IMR-90 (cell line): ENCODE results near the gene CYB561D2. TPM values are rescaled to one million over a fixed set of nuclear protein-coding genes. Genes with fewer than 3 reads are reported as not detected.

Experiments used
- ATAC-seq: fragments of 200-7000 bp; cut with Tn5 transposase; 2 replicates; pipeline ENCODE4 v1.9.1; 2020; ENCODE audit warnings: low read depth, mild to moderate bottlenecking, moderate library complexity
- BruUV-seq: library from RNA; stranded (reverse); fragments of 400-500 nt; replicated peaks from 2 replicates; lab custom pipeline; 2021; lab: Mats Ljungman, UMichigan
- CTCF ChIA-PET: fragments of 300-600 bp; formaldehyde crosslinking; extraction: SDS; loops from one replicate; lab custom pipeline; 2021; ENCODE audit warnings: antibody characterized with exemption; lab: Yijun Ruan, JAX
- POLR2A ChIA-PET: fragments of 300-600 bp; sonication (Branson Sonifier 250); formaldehyde crosslinking; loops from one replicate; lab custom pipeline; 2022; ENCODE audit warnings: antibody characterized with exemption; ENCODE audit not compliant: unreplicated experiment; lab: Charles Lee
- DNase-seq: peaks from one replicate; pipeline ENCODE4 v3.0.0; 2013
- H2AFZ ChIP-seq: replicated peaks from 2 replicates; pipeline ENCODE3; 2013; ENCODE audit warnings: low read length, mild to moderate bottlenecking; ENCODE audit not compliant: poor library complexity
- H2AK5ac ChIP-seq: 2 replicates; pipeline ENCODE4 v1.6.1; 2013; ENCODE audit warnings: low read depth, low read length, inconsistent platforms
- H2AK9ac ChIP-seq: replicated peaks from 2 replicates; pipeline ENCODE3; 2013; ENCODE audit warnings: mild to moderate bottlenecking, low read depth, low read length, moderate library complexity; ENCODE audit not compliant: poor library complexity
- H2BK120ac ChIP-seq: 2 replicates; pipeline ENCODE4 v1.6.1; 2013; ENCODE audit warnings: low read depth, low read length, inconsistent platforms
- H2BK15ac ChIP-seq: 3 replicates; pipeline ENCODE4 v1.6.1; 2013; ENCODE audit warnings: low read depth, low read length, inconsistent platforms
- H2BK20ac ChIP-seq: 2 replicates; pipeline ENCODE4 v1.6.1; 2013; ENCODE audit warnings: low read depth, mild to moderate bottlenecking, inconsistent platforms, low read length, moderate library complexity
- H2BK5ac ChIP-seq: 2 replicates; pipeline ENCODE4 v1.6.1; 2013; ENCODE audit warnings: mild to moderate bottlenecking, low read depth, low read length, inconsistent platforms; ENCODE audit not compliant: poor library complexity, severe bottlenecking
- H3K14ac ChIP-seq: replicated peaks from 2 replicates; pipeline ENCODE4 v1.6.1; 2013; ENCODE audit warnings: low read depth, low read length, inconsistent platforms
- H3K18ac ChIP-seq: 2 replicates; pipeline ENCODE4 v1.6.1; 2013; ENCODE audit warnings: low read depth, low read length, control low read depth
- H3K23ac ChIP-seq: 2 replicates; pipeline ENCODE4 v1.6.1; 2013; ENCODE audit warnings: low read depth, low read length, inconsistent platforms
- H3K27ac ChIP-seq: 2 replicates; pipeline ENCODE4 v1.5.1; 2013; ENCODE audit warnings: mild to moderate bottlenecking, control low read depth, low read length; ENCODE audit not compliant: insufficient read depth
- H3K27me3 ChIP-seq: 2 replicates; pipeline ENCODE4 v1.6.1; 2013; ENCODE audit warnings: low read length; ENCODE audit not compliant: control insufficient read depth, insufficient read depth
- H3K36me3 ChIP-seq: 2 replicates; pipeline ENCODE4 v1.6.1; 2013; ENCODE audit warnings: low read length, mixed read lengths; ENCODE audit not compliant: control insufficient read depth, insufficient read depth
- H3K4ac ChIP-seq: 2 replicates; pipeline ENCODE4 v1.6.1; 2013; ENCODE audit warnings: low read depth, low read length, inconsistent platforms
- H3K4me1 ChIP-seq: 2 replicates; pipeline ENCODE4 v1.6.1; 2013; ENCODE audit warnings: low read length, mixed read lengths; ENCODE audit not compliant: control insufficient read depth, insufficient read depth
- H3K4me2 ChIP-seq: 2 replicates; pipeline ENCODE4 v1.6.1; 2013; ENCODE audit warnings: low read depth, mild to moderate bottlenecking, control low read depth, low read length, moderate library complexity
- H3K4me3 ChIP-seq: 2 replicates; pipeline ENCODE4 v1.5.1; 2013; ENCODE audit warnings: low read depth, mild to moderate bottlenecking, control low read depth, low read length, moderate library complexity; ENCODE audit not compliant: insufficient read depth
- H3K56ac ChIP-seq: 2 replicates; pipeline ENCODE4 v1.6.1; 2013; ENCODE audit warnings: low read length, inconsistent platforms; ENCODE audit not compliant: insufficient read depth; ENCODE audit errors: extremely low read depth
- H3K79me1 ChIP-seq, 2 experiments: 2 replicates each; pipeline ENCODE4 v1.6.1; 2013; ENCODE audit warnings: low read length in 2 of 2, inconsistent platforms in 1 of 2, low read depth in 1 of 2
- H3K9ac ChIP-seq: 2 replicates; pipeline ENCODE4 v1.6.1; 2013; ENCODE audit warnings: low read depth, low read length, control low read depth
- H3K9me1 ChIP-seq: 2 replicates; pipeline ENCODE4 v1.6.1; 2013; ENCODE audit warnings: low read length, inconsistent platforms; ENCODE audit not compliant: insufficient read depth
- H3K9me3 ChIP-seq: 2 replicates; pipeline ENCODE4 v1.6.1; 2013; ENCODE audit warnings: low read length; ENCODE audit not compliant: control insufficient read depth, insufficient read depth
- H4K20me1 ChIP-seq: 2 replicates; pipeline ENCODE4 v1.6.1; 2013; ENCODE audit warnings: low read length, inconsistent platforms; ENCODE audit not compliant: insufficient read depth
- H4K5ac ChIP-seq: 2 replicates; pipeline ENCODE4 v1.6.1; 2013; ENCODE audit warnings: mild to moderate bottlenecking, low read depth, low read length, control low read depth
- H4K8ac ChIP-seq, 2 experiments: 2 replicates each; pipeline ENCODE4 v1.6.1; 2013; ENCODE audit warnings: low read depth in 2 of 2, low read length in 2 of 2, control low read depth in 1 of 2, inconsistent platforms in 1 of 2
- H4K91ac ChIP-seq: 2 replicates; pipeline ENCODE4 v1.6.1; 2013; ENCODE audit warnings: low read depth, low read length, inconsistent platforms; ENCODE audit not compliant: insufficient read depth
- BHLHE40 ChIP-seq: fragments of 150-350 bp; IDR thresholded peaks from 2 replicates; pipeline ENCODE4 v1.6.1; 2016; ENCODE audit warnings: mild to moderate bottlenecking, low read depth, low read length
- CEBPB ChIP-seq: IDR thresholded peaks from 2 replicates; pipeline ENCODE4 v1.6.1; 2012; ENCODE audit warnings: low read depth, low read length, improper control_type of control experiment
- CHD1 ChIP-seq: IDR thresholded peaks from 2 replicates; pipeline ENCODE4 v1.6.1; 2012; ENCODE audit warnings: low read depth, low read length, improper control_type of control experiment
- CTCF ChIP-seq: conservative IDR thresholded peaks from 2 replicates; pipeline ENCODE4 v1.5.1; 2012; ENCODE audit warnings: mild to moderate bottlenecking, low read depth, low read length, improper control_type of control experiment
- FOS ChIP-seq: fragments of 150-350 bp; IDR thresholded peaks from 2 replicates; pipeline ENCODE4 v1.6.1; 2016; ENCODE audit warnings: low read depth, low read length
- MAFK ChIP-seq: IDR thresholded peaks from 2 replicates; pipeline ENCODE4 v1.6.1; 2012; ENCODE audit warnings: low read depth, low read length, improper control_type of control experiment
- MAZ ChIP-seq: IDR thresholded peaks from 2 replicates; pipeline ENCODE4 v1.6.1; 2012; ENCODE audit warnings: low read depth, mild to moderate bottlenecking, low read length, improper control_type of control experiment, moderate library complexity, borderline replicate concordance
- MXI1 ChIP-seq: IDR thresholded peaks from 2 replicates; pipeline ENCODE4 v1.6.1; 2012; ENCODE audit warnings: low read depth, mild to moderate bottlenecking, low read length, moderate library complexity, borderline replicate concordance
- NFE2L2 ChIP-seq: fragments of 150-350 bp; IDR thresholded peaks from 2 replicates; pipeline ENCODE4 v1.6.1; 2016; ENCODE audit warnings: low read depth, mild to moderate bottlenecking, low read length
- POLR2A ChIP-seq: IDR thresholded peaks from 2 replicates; pipeline ENCODE4 v1.6.1; 2012; ENCODE audit warnings: mild to moderate bottlenecking, low read depth, low read length
- RAD21 ChIP-seq: IDR thresholded peaks from 2 replicates; pipeline ENCODE4 v1.6.1; 2012; ENCODE audit warnings: low read length, improper control_type of control experiment
- RCOR1 ChIP-seq: IDR thresholded peaks from 2 replicates; pipeline ENCODE4 v1.6.1; 2012; ENCODE audit warnings: mild to moderate bottlenecking, low read length, improper control_type of control experiment; ENCODE audit not compliant: insufficient replicate concordance
- RFX5 ChIP-seq: IDR thresholded peaks from 2 replicates; pipeline ENCODE4 v1.8.0; 2012; ENCODE audit warnings: low read depth, mild to moderate bottlenecking, low read length, moderate library complexity
- SMC3 ChIP-seq: fragments of 150-350 bp; IDR thresholded peaks from 2 replicates; pipeline ENCODE4 v1.6.1; 2016; ENCODE audit warnings: low read depth, mild to moderate bottlenecking, antibody characterized with exemption, low read length, moderate library complexity
- USF2 ChIP-seq: fragments of 150-350 bp; IDR thresholded peaks from 2 replicates; pipeline ENCODE4 v1.6.1; 2017; ENCODE audit warnings: mild to moderate bottlenecking, antibody characterized with exemption, low read length, low read depth
- WGBS, 2 experiments: methylation state at CpG; one replicate each; pipeline versions ENCODE4 v1.1.5 to v1.1.7; 2013; ENCODE audit warnings: missing lambda C conversion rate in 2 of 2; ENCODE audit not compliant: insufficient read length in 1 of 2; ENCODE audit errors: extremely low coverage in 2 of 2; 5-methylcytosine and 5-hydroxymethylcytosine counted together
- dilution Hi-C: fragments of 300-500 bp; cut with HindIII; formaldehyde crosslinking; loops from one replicate; pipeline ENCODE4 v1.14.3; 2018; ENCODE audit warnings: low sequenced_read_pairs; ENCODE audit not compliant: unreplicated experiment
- in situ Hi-C: fragments of 300-500 bp; cut with MboI; formaldehyde crosslinking; loops from 3 replicates; pipeline ENCODE4 v1.14.3; 2019; ENCODE audit warnings: low sequenced_read_pairs, inconsistent platforms, mixed read lengths
- intact Hi-C: fragments of 100-400 bp; cut with micrococcal nuclease; formaldehyde crosslinking; loops from 2 replicates; pipeline ENCODE4 v1.10.0; 2022
- polyA plus RNA-seq, 3 experiments: library from polyadenylated mRNA; depleted of rRNA; stranded (reverse); fragments of >200 nt; gene quantifications; 2 replicates each; pipeline ENCODE4 v1.2.3, GENCODE V29; 2012; ENCODE audit warnings: low replicate concordance in 1 of 3
- total RNA-seq: library from RNA; depleted of rRNA; stranded (reverse); fragments of >200 nt; gene quantifications from 2 replicates; pipeline ENCODE4 v1.2.3, GENCODE V29; 2012
- TF ChIP-seq, protein P1 (sequence below): fragments of 150-350 bp; IDR thresholded peaks from 2 replicates; pipeline ENCODE4 v1.6.1; 2016; ENCODE audit warnings: low read depth, mild to moderate bottlenecking, low read length, moderate library complexity, borderline replicate concordance

CYB561D2 gene
- total and polyA plus RNA-seq, 2 of the 4 experiments (the other 2 are of a cell fraction): 29.2 to 31.7 TPM

DNA sequence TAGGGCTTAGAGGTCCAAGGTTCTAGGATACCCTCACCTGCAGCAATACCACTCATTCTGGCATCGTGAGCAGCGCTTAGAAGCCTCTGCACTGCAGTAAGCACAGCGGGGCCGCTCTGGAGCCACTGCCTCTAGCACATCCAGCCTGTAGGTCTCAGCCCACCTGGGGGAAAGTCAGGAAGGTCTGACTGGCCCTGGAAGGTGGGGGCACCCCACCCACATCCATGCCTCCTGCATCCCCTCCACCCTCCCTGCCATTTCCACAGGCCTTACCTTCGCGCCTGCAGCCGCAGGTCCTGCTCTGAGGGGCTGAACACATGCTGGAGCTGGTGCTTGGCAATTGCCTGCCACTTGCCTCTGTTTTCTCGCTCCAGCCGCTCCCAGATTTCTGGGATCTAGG is 9.1 kb upstream of the CYB561D2 start:
- Histone ChIP-seq H3K9ac (no peak overlapping the region), H4K91ac (no peak overlapping the region), H3K56ac (no peak overlapping the region), H3K23ac (0 out of 2 replicates have a peak overlapping the region, but pooled peaks have one; percentile 62), H2BK120ac (no peak overlapping the region), H3K18ac (no peak overlapping the region), H2BK20ac (no peak overlapping the region), H2BK5ac (no peak overlapping the region), H4K5ac (no peak overlapping the region), H4K20me1 (peaks cover 2% of the 10 kb centered on the region; the same call in 1 of the 2 replicates), H3K14ac (no peak overlapping the region), H2AK5ac (0 out of 2 replicates have a peak overlapping the region, but pooled peaks have one; percentile 43), H3K27me3 (no peaks in the 10 kb centered on the region), H3K9me1 (peaks cover 11% of the 10 kb centered on the region), H4K8ac (peak overlapping the region; percentile 59 to 97; a peak in 2 of 4 replicates), H2AK9ac (peak overlapping the region; percentile 23), H3K4me2 (no peak overlapping the region), H3K9me3 (no peaks in the 10 kb centered on the region), H3K27ac (no peak overlapping the region), H2AFZ (peak overlapping the region; percentile 94), H3K4ac (peak overlapping the region; percentile 81), H3K4me3 (no peak overlapping the region), H3K79me1 (peaks cover 8 to 31% of the 10 kb centered on the region in 2 experiments; a peak in 3 of 4 replicates), H3K36me3 (no peaks in the 10 kb centered on the region), H2BK15ac (no peak overlapping the region), H3K4me1 (peaks cover 18% of the 10 kb centered on the region)
- DNase-seq: no peak
- dilution Hi-C loops: no loop called here
- BruUV-seq: no TSS peak
- TF ChIP-seq CEBPB (no peak), MAZ (no peak), RAD21 (no peak), RFX5 (no peak), NFE2L2 (no peak), POLR2A (no peak), FOS (no peak), CTCF (no peak), CHD1 (no peak), USF2 (no peak), SMC3 (no peak), MXI1 (no peak), MAFK (no peak), BHLHE40 (no peak), RCOR1 (no peak)
- TF ChIP-seq, protein P1, sequence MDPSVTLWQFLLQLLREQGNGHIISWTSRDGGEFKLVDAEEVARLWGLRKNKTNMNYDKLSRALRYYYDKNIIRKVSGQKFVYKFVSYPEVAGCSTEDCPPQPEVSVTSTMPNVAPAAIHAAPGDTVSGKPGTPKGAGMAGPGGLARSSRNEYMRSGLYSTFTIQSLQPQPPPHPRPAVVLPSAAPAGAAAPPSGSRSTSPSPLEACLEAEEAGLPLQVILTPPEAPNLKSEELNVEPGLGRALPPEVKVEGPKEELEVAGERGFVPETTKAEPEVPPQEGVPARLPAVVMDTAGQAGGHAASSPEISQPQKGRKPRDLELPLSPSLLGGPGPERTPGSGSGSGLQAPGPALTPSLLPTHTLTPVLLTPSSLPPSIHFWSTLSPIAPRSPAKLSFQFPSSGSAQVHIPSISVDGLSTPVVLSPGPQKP: no peak
- ATAC-seq: no peak
- intact Hi-C loops: no loop called here
- in situ Hi-C loops: loop anchor here (25.0 kb wide), 3 partner anchors 1046 to 1821 kb away; partner anchors contain the start of genes ABHD14B, GPR62, MANF and PCBP4
- ChIA-PET POLR2A (no interaction called here), CTCF (no interaction called here)
- WGBS, 2 experiments: 100% methylated on average over 2 of the region's 9 CpGs; no CpG with 5 or more reads in 1 of the 2 experiments
